HepG2 (cell line): ENCODE results near the gene MC5R. TPM values are rescaled to one million over a fixed set of nuclear protein-coding genes. Genes with fewer than 3 reads are reported as not detected.

Experiments used
- ATAC-seq: fragments of 200-7000 bp; cut with Tn5 transposase; 3 replicates; pipeline ENCODE4 v1.9.1; 2020; ENCODE audit warnings: mild to moderate bottlenecking, moderate library complexity
- BruUV-seq: library from RNA; stranded (reverse); fragments of 400-500 nt; replicated peaks from 2 replicates; lab custom pipeline; 2021; lab: Mats Ljungman, UMichigan
- CTCF ChIA-PET: fragments of 300-600 bp; formaldehyde crosslinking; extraction: SDS; loops from one replicate; lab custom pipeline; 2021; ENCODE audit warnings: low total read pairs, inconsistent platforms, low intra/inter-chr PET ratio; lab: Yijun Ruan, JAX
- POLR2A ChIA-PET: fragments of 350-600 bp; sonication (Branson Sonifier 250); formaldehyde crosslinking; loops from one replicate; lab custom pipeline; 2020; ENCODE audit warnings: antibody characterized with exemption, inconsistent platforms; lab: Yijun Ruan, JAX
- DNase-seq: peaks from one replicate; pipeline ENCODE4 v3.0.0-alpha.2; 2015; ENCODE audit warnings: low spot score
- FAIRE-seq: peaks from 3 replicates; lab custom pipeline; 2011; peaks lifted over from hg19 to GRCh38; lab: Jason Lieb, UNC
- H2AFZ ChIP-seq: one replicate; pipeline ENCODE4 v1.6.1; 2011; ENCODE audit warnings: low read length, inconsistent platforms
- H3K27ac ChIP-seq: fragments of 300-600 bp; 3 replicates; pipeline ENCODE4 v1.8.0; 2011; ENCODE audit warnings: mixed run types, mild to moderate bottlenecking, mixed read lengths, low read length, inconsistent platforms; ENCODE audit not compliant: insufficient read depth; ENCODE audit errors: extremely low read length
- H3K27me3 ChIP-seq, 2 experiments: fragments of 200-600 bp in 1 of 2; 2 replicates in 1 of 2; 3 replicates in 1 of 2; pipeline versions ENCODE4 v1.6.0 to v1.8.0; 2011; ENCODE audit warnings: low read length in 2 of 2, mild to moderate bottlenecking in 2 of 2, moderate library complexity in 2 of 2, inconsistent platforms in 1 of 2; ENCODE audit not compliant: insufficient read depth in 2 of 2, control insufficient read depth in 1 of 2
- H3K36me3 ChIP-seq, 2 experiments: fragments of 200-600 bp in 1 of 2; replicated peaks in 1 of 2; 2 replicates in 1 of 2; 3 replicates in 1 of 2; pipeline versions ENCODE4 v1.5.1 to v1.8.0; 2011; ENCODE audit warnings: low read length in 2 of 2, inconsistent platforms in 1 of 2; ENCODE audit not compliant: insufficient read depth in 2 of 2, control insufficient read depth in 1 of 2
- H3K4me1 ChIP-seq: 2 replicates; pipeline ENCODE4 v1.5.1; 2012; ENCODE audit warnings: low read length, inconsistent platforms; ENCODE audit not compliant: insufficient read depth
- H3K4me2 ChIP-seq: 2 replicates; pipeline ENCODE4 v1.6.0; 2011; ENCODE audit warnings: low read depth, low read length, inconsistent platforms
- H3K4me3 ChIP-seq, 3 experiments: fragments of 200-600 bp in 1 of 3; sonication (generic), shearing (Covaris generic) in 1 of 3; replicated peaks in 1 of 3; 2 replicates each; pipeline ENCODE4 v1.5.1; 2011 to 2016; ENCODE audit warnings: low read length in 3 of 3, inconsistent platforms in 2 of 3, low read depth in 2 of 3, mild to moderate bottlenecking in 2 of 3, control low read depth in 1 of 3, mixed read lengths in 1 of 3; ENCODE audit not compliant: insufficient read depth in 1 of 3
- H3K79me2 ChIP-seq: one replicate; pipeline ENCODE4 v1.6.1; 2011; ENCODE audit warnings: low read length, inconsistent platforms; ENCODE audit not compliant: insufficient read depth
- H3K9ac ChIP-seq: 2 replicates; pipeline ENCODE4 v1.6.0; 2011; ENCODE audit warnings: mild to moderate bottlenecking, low read depth, low read length, inconsistent platforms; ENCODE audit not compliant: insufficient read depth
- H3K9me3 ChIP-seq: 2 replicates; pipeline ENCODE4 v1.5.1; 2012; ENCODE audit warnings: mild to moderate bottlenecking, low read length
- H4K20me1 ChIP-seq: 2 replicates; pipeline ENCODE4 v1.6.0; 2011; ENCODE audit warnings: inconsistent platforms, mild to moderate bottlenecking, low read length, moderate library complexity; ENCODE audit not compliant: insufficient read depth
- AGO2 ChIP-seq: fragments of 200-400 bp; formaldehyde crosslinking; optimal IDR thresholded peaks from 2 replicates; pipeline ENCODE3; 2017; ENCODE audit warnings: mild to moderate bottlenecking, low read depth, low read length, moderate library complexity
- HOXA7 ChIP-seq: sonication (generic); formaldehyde crosslinking; IDR thresholded peaks from 2 replicates; pipeline ENCODE4 v1.8.1; 2022; ENCODE audit warnings: mild to moderate bottlenecking, missing genetic modification reagents, moderate library complexity
- HOXD1 ChIP-seq: sonication (generic); formaldehyde crosslinking; IDR thresholded peaks from 2 replicates; pipeline ENCODE4 v1.5.0; 2020; ENCODE audit warnings: missing genetic modification reagents
- JARID2 ChIP-seq: sonication (generic); formaldehyde crosslinking; IDR thresholded peaks from 2 replicates; pipeline ENCODE4 v1.8.1; 2023; ENCODE audit warnings: missing genetic modification reagents, inconsistent platforms; ENCODE audit not compliant: insufficient replicate concordance
- PCBP1 ChIP-seq: fragments of 200-400 bp; formaldehyde crosslinking; IDR thresholded peaks from 2 replicates; pipeline ENCODE4 v1.6.1; 2017; ENCODE audit warnings: mild to moderate bottlenecking, low read depth, low read length, borderline replicate concordance
- ZC3H13 ChIP-seq: sonication (generic); formaldehyde crosslinking; IDR thresholded peaks from 2 replicates; pipeline ENCODE4 v1.8.1; 2023; ENCODE audit warnings: mild to moderate bottlenecking, missing genetic modification reagents, moderate library complexity
- ZNF138 ChIP-seq: sonication (generic); formaldehyde crosslinking; IDR thresholded peaks from 2 replicates; pipeline ENCODE4 v1.5.0; 2020; ENCODE audit warnings: mild to moderate bottlenecking, low read depth, missing genetic modification reagents
- ZNF235 ChIP-seq: sonication (generic); formaldehyde crosslinking; IDR thresholded peaks from 2 replicates; pipeline ENCODE4 v1.8.1; 2023; ENCODE audit warnings: mild to moderate bottlenecking, missing genetic modification reagents, borderline replicate concordance
- ZNF432 ChIP-seq: sonication (generic); formaldehyde crosslinking; IDR thresholded peaks from 2 replicates; pipeline ENCODE4 v1.5.0; 2020; ENCODE audit warnings: missing genetic modification reagents, mild to moderate bottlenecking, borderline replicate concordance
- ZNF543 ChIP-seq: sonication (generic); formaldehyde crosslinking; IDR thresholded peaks from 2 replicates; pipeline ENCODE4 v1.4.0; 2020; ENCODE audit warnings: mild to moderate bottlenecking, missing genetic modification reagents
- ZNF678 ChIP-seq: sonication (generic); formaldehyde crosslinking; IDR thresholded peaks from 2 replicates; pipeline ENCODE4 v1.4.0; 2020; ENCODE audit warnings: mild to moderate bottlenecking, missing genetic modification reagents
- ZNF737 ChIP-seq: sonication (generic); formaldehyde crosslinking; IDR thresholded peaks from 2 replicates; pipeline ENCODE4 v1.5.0; 2020; ENCODE audit warnings: missing genetic modification reagents, mild to moderate bottlenecking, borderline replicate concordance
- ZNF777 ChIP-seq: sonication (generic); formaldehyde crosslinking; IDR thresholded peaks from 2 replicates; pipeline ENCODE4 v1.4.0; 2020; ENCODE audit warnings: missing genetic modification reagents
- WGBS: methylation state at CpG from one replicate; pipeline ENCODE4 v1.1.6; 2017; ENCODE audit warnings: low lambda C conversion rate; 5-methylcytosine and 5-hydroxymethylcytosine counted together
- in situ Hi-C: cut with HindIII; loops from 2 replicates; pipeline ENCODE4 v1.10.0; 2017; ENCODE audit warnings: low pct_unique_long_range_greater_than_20kb; ENCODE audit not compliant: extremely low pct_ligation_motif_present
- intact Hi-C: fragments of 100-400 bp; cut with micrococcal nuclease; formaldehyde crosslinking; loops from one replicate; pipeline ENCODE4 v1.10.0; 2022; ENCODE audit not compliant: unreplicated experiment
- polyA plus RNA-seq, 8 experiments: library from polyadenylated mRNA; depleted of rRNA in 3 of 8; stranded (reverse) in 7 of 8; unstranded in 1 of 8; fragments of >200 nt; fragmentation: Illumina TruSeq in 4 of 8; extraction: Trizol in 4 of 8; gene quantifications; 2 replicates each; pipeline versions ENCODE4 v1.2.1 to v1.2.3, GENCODE V29; 2011 to 2016; ENCODE audit warnings: low read depth in 4 of 8, missing spikeins in 1 of 8, mixed read lengths in 1 of 8; ENCODE audit not compliant: insufficient read depth in 1 of 8
- total RNA-seq, 5 experiments: library from RNA; depleted of rRNA; stranded (reverse); fragments of >200 nt; fragmentation: Illumina TruSeq; extraction: Trizol; gene quantifications; 2 replicates each; pipeline ENCODE4 v1.2.3, GENCODE V29; 2016; ENCODE audit warnings: low read depth in 1 of 5
- TF ChIP-seq, protein P1 (sequence below): fragments of 450-650 bp; IDR thresholded peaks from 2 replicates; pipeline ENCODE4 v1.6.1; 2016
- TF ChIP-seq, protein P2 (sequence below): sonication (generic); formaldehyde crosslinking; IDR thresholded peaks from 2 replicates; pipeline ENCODE4 v1.5.1; 2020; ENCODE audit warnings: mild to moderate bottlenecking, moderate library complexity, missing genetic modification reagents
- TF ChIP-seq, protein P3 (sequence below): sonication (generic); formaldehyde crosslinking; IDR thresholded peaks from 2 replicates; pipeline ENCODE4 v1.9.0; 2022; ENCODE audit warnings: low read depth, missing genetic modification reagents
- TF ChIP-seq, protein P4 (sequence below): sonication (generic); formaldehyde crosslinking; IDR thresholded peaks from 2 replicates; pipeline ENCODE4 v1.8.1; 2022; ENCODE audit warnings: low read depth, mild to moderate bottlenecking, missing genetic modification reagents
- TF ChIP-seq, protein P5 (sequence below): IDR thresholded peaks from 2 replicates; pipeline ENCODE4 v1.6.1; 2012; ENCODE audit warnings: inconsistent platforms

The MC5R gene
- total and polyA plus RNA-seq, 2 of the 13 experiments (the other 11 are each of a cell fraction or from before 2014, with no cell fraction given) = not detected

DNA sequence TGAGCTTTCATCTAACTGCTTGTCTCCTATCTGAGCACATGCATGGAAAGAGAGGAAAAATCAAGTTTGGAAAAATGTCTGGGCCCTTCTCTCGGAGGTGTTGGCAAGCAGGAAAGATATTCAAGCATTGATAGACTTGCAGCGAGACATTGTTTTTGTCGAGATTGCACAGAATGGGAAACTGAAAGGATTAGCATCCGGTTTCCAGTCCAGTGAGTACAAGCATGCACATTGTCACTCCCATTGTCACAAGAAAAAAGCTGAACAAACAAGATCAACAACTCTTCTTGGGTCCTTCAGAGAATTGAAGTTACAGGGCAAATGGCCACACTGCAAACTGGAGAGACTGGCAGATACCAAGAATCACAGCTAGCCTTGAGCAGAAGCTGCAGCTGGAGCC, 19.6 kb upstream of the MC5R start:
- WGBS = 49% methylated on average over 4 of the region's 4 CpGs
- ChIA-PET POLR2A (no interaction called here), CTCF (no interaction called here)
- intact Hi-C loops = loop anchor here (5.0 kb wide), 1 partner anchor 247 kb away; no protein-coding TSS in a partner anchor
- Histone ChIP-seq H3K9ac (no peak overlapping the region), H3K4me2 (no peak overlapping the region), H3K79me2 (no peaks in the 10 kb centered on the region), H4K20me1 (no peaks in the 10 kb centered on the region), H3K4me1 (peaks cover 10% of the 10 kb centered on the region), H3K27ac (no peak overlapping the region), H3K27me3 (peaks cover 1 to 13% of the 10 kb centered on the region in 2 experiments; a peak in 3 of 5 replicates), H3K9me3 (no peaks in the 10 kb centered on the region), H3K36me3 (no peaks in the 10 kb centered on the region), H2AFZ (no peak overlapping the region), H3K4me3 (no peak overlapping the region)
- no peak for FAIRE-seq
- no peak for ATAC-seq
- in situ Hi-C loops = no loop called here
- no peak for DNase-seq
- BruUV-seq = no TSS peak
- TF ChIP-seq, protein P1, sequence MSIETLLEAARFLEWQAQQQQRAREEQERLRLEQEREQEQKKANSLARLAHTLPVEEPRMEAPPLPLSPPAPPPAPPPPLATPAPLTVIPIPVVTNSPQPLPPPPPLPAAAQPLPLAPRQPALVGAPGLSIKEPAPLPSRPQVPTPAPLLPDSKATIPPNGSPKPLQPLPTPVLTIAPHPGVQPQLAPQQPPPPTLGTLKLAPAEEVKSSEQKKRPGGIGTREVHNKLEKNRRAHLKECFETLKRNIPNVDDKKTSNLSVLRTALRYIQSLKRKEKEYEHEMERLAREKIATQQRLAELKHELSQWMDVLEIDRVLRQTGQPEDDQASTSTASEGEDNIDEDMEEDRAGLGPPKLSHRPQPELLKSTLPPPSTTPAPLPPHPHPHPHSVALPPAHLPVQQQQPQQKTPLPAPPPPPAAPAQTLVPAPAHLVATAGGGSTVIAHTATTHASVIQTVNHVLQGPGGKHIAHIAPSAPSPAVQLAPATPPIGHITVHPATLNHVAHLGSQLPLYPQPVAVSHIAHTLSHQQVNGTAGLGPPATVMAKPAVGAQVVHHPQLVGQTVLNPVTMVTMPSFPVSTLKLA = no peak
- TF ChIP-seq PCBP1 (no peak), ZNF432 (CRISPR knock-in tag) (no peak), ZNF235 (CRISPR knock-in tag) (no peak), ZNF138 (no peak), AGO2 (no peak), ZC3H13 (CRISPR knock-in tag) (no peak), ZNF737 (CRISPR knock-in tag) (no peak), HOXD1 (CRISPR knock-in tag) (no peak), ZNF678 (CRISPR knock-in tag) (no peak), ZNF777 (no peak), HOXA7 (CRISPR knock-in tag) (no peak), ZNF543 (CRISPR knock-in tag) (no peak), JARID2 (CRISPR knock-in tag) (no peak)
- TF ChIP-seq, protein P2, sequence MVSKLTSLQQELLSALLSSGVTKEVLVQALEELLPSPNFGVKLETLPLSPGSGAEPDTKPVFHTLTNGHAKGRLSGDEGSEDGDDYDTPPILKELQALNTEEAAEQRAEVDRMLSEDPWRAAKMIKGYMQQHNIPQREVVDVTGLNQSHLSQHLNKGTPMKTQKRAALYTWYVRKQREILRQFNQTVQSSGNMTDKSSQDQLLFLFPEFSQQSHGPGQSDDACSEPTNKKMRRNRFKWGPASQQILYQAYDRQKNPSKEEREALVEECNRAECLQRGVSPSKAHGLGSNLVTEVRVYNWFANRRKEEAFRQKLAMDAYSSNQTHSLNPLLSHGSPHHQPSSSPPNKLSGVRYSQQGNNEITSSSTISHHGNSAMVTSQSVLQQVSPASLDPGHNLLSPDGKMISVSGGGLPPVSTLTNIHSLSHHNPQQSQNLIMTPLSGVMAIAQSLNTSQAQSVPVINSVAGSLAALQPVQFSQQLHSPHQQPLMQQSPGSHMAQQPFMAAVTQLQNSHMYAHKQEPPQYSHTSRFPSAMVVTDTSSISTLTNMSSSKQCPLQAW (CRISPR knock-in tag) = no peak
- TF ChIP-seq, protein P3, sequence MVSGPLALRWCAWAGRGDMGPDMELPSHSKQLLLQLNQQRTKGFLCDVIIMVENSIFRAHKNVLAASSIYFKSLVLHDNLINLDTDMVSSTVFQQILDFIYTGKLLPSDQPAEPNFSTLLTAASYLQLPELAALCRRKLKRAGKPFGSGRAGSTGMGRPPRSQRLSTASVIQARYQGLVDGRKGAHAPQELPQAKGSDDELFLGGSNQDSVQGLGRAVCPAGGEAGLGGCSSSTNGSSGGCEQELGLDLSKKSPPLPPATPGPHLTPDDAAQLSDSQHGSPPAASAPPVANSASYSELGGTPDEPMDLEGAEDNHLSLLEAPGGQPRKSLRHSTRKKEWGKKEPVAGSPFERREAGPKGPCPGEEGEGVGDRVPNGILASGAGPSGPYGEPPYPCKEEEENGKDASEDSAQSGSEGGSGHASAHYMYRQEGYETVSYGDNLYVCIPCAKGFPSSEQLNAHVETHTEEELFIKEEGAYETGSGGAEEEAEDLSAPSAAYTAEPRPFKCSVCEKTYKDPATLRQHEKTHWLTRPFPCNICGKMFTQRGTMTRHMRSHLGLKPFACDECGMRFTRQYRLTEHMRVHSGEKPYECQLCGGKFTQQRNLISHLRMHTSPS (CRISPR knock-in tag) = no peak
- TF ChIP-seq, protein P4, sequence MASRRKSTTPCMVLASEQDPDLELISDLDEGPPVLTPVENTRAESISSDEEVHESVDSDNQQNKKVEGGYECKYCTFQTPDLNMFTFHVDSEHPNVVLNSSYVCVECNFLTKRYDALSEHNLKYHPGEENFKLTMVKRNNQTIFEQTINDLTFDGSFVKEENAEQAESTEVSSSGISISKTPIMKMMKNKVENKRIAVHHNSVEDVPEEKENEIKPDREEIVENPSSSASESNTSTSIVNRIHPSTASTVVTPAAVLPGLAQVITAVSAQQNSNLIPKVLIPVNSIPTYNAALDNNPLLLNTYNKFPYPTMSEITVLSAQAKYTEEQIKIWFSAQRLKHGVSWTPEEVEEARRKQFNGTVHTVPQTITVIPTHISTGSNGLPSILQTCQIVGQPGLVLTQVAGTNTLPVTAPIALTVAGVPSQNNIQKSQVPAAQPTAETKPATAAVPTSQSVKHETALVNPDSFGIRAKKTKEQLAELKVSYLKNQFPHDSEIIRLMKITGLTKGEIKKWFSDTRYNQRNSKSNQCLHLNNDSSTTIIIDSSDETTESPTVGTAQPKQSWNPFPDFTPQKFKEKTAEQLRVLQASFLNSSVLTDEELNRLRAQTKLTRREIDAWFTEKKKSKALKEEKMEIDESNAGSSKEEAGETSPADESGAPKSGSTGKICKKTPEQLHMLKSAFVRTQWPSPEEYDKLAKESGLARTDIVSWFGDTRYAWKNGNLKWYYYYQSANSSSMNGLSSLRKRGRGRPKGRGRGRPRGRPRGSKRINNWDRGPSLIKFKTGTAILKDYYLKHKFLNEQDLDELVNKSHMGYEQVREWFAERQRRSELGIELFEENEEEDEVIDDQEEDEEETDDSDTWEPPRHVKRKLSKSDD (CRISPR knock-in tag) = no peak
- TF ChIP-seq, protein P5, sequence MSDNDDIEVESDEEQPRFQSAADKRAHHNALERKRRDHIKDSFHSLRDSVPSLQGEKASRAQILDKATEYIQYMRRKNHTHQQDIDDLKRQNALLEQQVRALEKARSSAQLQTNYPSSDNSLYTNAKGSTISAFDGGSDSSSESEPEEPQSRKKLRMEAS = no peak
